ENCODE measurements around the gene ARSG. TPM values are rescaled to one million over a fixed set of nuclear protein-coding genes. Genes with fewer than 3 reads are reported as not detected.

The ARSG gene
- total RNA-seq, 2 experiments from 2014 or later: 26.1 to 53.0 TPM

- no TSS peak for BruUV-seq (replicated peaks)
- no peaks in the 10 kb centered on the region for H3K79me2 ChIP-seq (ENCODE audit: insufficient read depth, low read depth, low read length)
- TF ChIP-seq EZH2phosphoT487 (IDR thresholded peaks at IDR 0.05; ENCODE audit: borderline replicate concordance, low read depth, low read length): no peak
- TF ChIP-seq, protein P1, sequence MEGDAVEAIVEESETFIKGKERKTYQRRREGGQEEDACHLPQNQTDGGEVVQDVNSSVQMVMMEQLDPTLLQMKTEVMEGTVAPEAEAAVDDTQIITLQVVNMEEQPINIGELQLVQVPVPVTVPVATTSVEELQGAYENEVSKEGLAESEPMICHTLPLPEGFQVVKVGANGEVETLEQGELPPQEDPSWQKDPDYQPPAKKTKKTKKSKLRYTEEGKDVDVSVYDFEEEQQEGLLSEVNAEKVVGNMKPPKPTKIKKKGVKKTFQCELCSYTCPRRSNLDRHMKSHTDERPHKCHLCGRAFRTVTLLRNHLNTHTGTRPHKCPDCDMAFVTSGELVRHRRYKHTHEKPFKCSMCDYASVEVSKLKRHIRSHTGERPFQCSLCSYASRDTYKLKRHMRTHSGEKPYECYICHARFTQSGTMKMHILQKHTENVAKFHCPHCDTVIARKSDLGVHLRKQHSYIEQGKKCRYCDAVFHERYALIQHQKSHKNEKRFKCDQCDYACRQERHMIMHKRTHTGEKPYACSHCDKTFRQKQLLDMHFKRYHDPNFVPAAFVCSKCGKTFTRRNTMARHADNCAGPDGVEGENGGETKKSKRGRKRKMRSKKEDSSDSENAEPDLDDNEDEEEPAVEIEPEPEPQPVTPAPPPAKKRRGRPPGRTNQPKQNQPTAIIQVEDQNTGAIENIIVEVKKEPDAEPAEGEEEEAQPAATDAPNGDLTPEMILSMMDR (conservative IDR thresholded peaks at IDR 0.05; ENCODE audit: low read length): no peak
- peaks cover 16% of the 10 kb centered on the region; the same call in 1 of the 2 replicates for H3K9me3 ChIP-seq (ENCODE audit: low read length)
- H3K27ac ChIP-seq (ENCODE audit: low read depth, low read length, poor library complexity, severe bottlenecking): no peak overlapping the region
- DNase-seq (ENCODE audit: low spot score): no peak
- intact Hi-C loops (cut with micrococcal nuclease; ENCODE audit: unreplicated experiment): no loop called here
- ChIA-PET CTCF (ENCODE audit: unreplicated experiment) (no interaction called here), POLR2A (interaction anchor here (0.6 to 1.3 kb wide), 2 partner anchors 70 to 203 kb away, joined by 3 to 6 read pairs; no protein-coding TSS in a partner anchor)
- H3K36me3 ChIP-seq (ENCODE audit: insufficient read depth, low read length): no peaks in the 10 kb centered on the region; the same call in 1 of the 2 replicates
- H3K9me2 ChIP-seq (ENCODE audit: insufficient read depth, low read length): no peaks in the 10 kb centered on the region
- peaks cover 5% of the 10 kb centered on the region for H3K4me1 ChIP-seq (ENCODE audit: insufficient read depth, low read length, poor library complexity, severe bottlenecking)
- no peaks in the 10 kb centered on the region for H4K20me1 ChIP-seq (ENCODE audit: insufficient read depth, low read length)
- no peak overlapping the region for H3K4me3 ChIP-seq (ENCODE audit: low read depth, low read length, poor library complexity, severe bottlenecking)
- H2AFZ ChIP-seq (ENCODE audit: low read length): no peak overlapping the region
- H3K4me2 ChIP-seq (ENCODE audit: low read length): no peak overlapping the region
These were observed 126.0 kb downstream of the ARSG start for GRCh38 chr17:68417317-68417716.

GRCh38 chr17:68418876-68419275 is 127.6 kb downstream of the ARSG start:
- Histone ChIP-seq H3K27ac (ENCODE audit: low read depth, low read length, poor library complexity, severe bottlenecking) (no peak overlapping the region), H2AFZ (ENCODE audit: low read length) (no peak overlapping the region), H3K79me2 (ENCODE audit: insufficient read depth, low read depth, low read length) (no peaks in the 10 kb centered on the region), H3K9me2 (ENCODE audit: insufficient read depth, low read length) (no peaks in the 10 kb centered on the region), H4K20me1 (ENCODE audit: insufficient read depth, low read length) (no peaks in the 10 kb centered on the region), H3K4me1 (ENCODE audit: insufficient read depth, low read length, poor library complexity, severe bottlenecking) (peaks cover 5% of the 10 kb centered on the region), H3K9me3 (ENCODE audit: low read length) (peaks cover 16% of the 10 kb centered on the region; the same call in 1 of the 2 replicates), H3K4me3 (ENCODE audit: low read depth, low read length, poor library complexity, severe bottlenecking) (no peak overlapping the region), H3K4me2 (ENCODE audit: low read length) (no peak overlapping the region), H3K36me3 (ENCODE audit: insufficient read depth, low read length) (no peaks in the 10 kb centered on the region; the same call in 1 of the 2 replicates)
- DNase-seq (ENCODE audit: low spot score): no peak
- BruUV-seq (replicated peaks): no TSS peak
- intact Hi-C loops (cut with micrococcal nuclease; ENCODE audit: unreplicated experiment): no loop called here
- CTCF ChIA-PET (ENCODE audit: unreplicated experiment): interaction anchor here (1.2 kb wide), 1 partner anchor 13 kb away, joined by 5 read pairs; no protein-coding TSS in a partner anchor
- TF ChIP-seq, protein P1 (conservative IDR thresholded peaks at IDR 0.05; ENCODE audit: low read length): no peak
- TF ChIP-seq EZH2phosphoT487 (IDR thresholded peaks at IDR 0.05; ENCODE audit: borderline replicate concordance, low read depth, low read length): no peak
- POLR2A ChIA-PET: interaction anchor here (0.6 to 0.7 kb wide), 5 partner anchors 28 to 808 kb away, joined by 3 to 4 read pairs (median 3); no protein-coding TSS in a partner anchor

GRCh38 chr17:68420065-68420464 is 128.8 kb downstream of the ARSG start:
- Histone ChIP-seq H2AFZ (ENCODE audit: low read length) (no peak overlapping the region), H4K20me1 (ENCODE audit: insufficient read depth, low read length) (no peaks in the 10 kb centered on the region), H3K4me3 (ENCODE audit: low read depth, low read length, poor library complexity, severe bottlenecking) (no peak overlapping the region), H3K9me3 (ENCODE audit: low read length) (peaks cover 11% of the 10 kb centered on the region; the same call in 1 of the 2 replicates), H3K79me2 (ENCODE audit: insufficient read depth, low read depth, low read length) (no peaks in the 10 kb centered on the region), H3K4me1 (ENCODE audit: insufficient read depth, low read length, poor library complexity, severe bottlenecking) (no peaks in the 10 kb centered on the region), H3K27ac (ENCODE audit: low read depth, low read length, poor library complexity, severe bottlenecking) (no peak overlapping the region), H3K36me3 (ENCODE audit: insufficient read depth, low read length) (no peaks in the 10 kb centered on the region; the same call in 1 of the 2 replicates), H3K4me2 (ENCODE audit: low read length) (no peak overlapping the region), H3K9me2 (ENCODE audit: insufficient read depth, low read length) (no peaks in the 10 kb centered on the region)
- ChIA-PET POLR2A (interaction anchor here (0.6 to 0.9 kb wide), 2 partner anchors 21 to 65 kb away, joined by 3 read pairs; no protein-coding TSS in a partner anchor), CTCF (ENCODE audit: unreplicated experiment) (no interaction called here)
- intact Hi-C loops (cut with micrococcal nuclease; ENCODE audit: unreplicated experiment): no loop called here
- TF ChIP-seq EZH2phosphoT487 (IDR thresholded peaks at IDR 0.05; ENCODE audit: borderline replicate concordance, low read depth, low read length): no peak
- no peak for DNase-seq (ENCODE audit: low spot score)
- no TSS peak for BruUV-seq (replicated peaks)
